GM19099 (cell line): Measurements from ENCODE around the gene TSPAN18.

ENCODE experiments used
- POLR2A ChIP-seq: IDR thresholded peaks from 3 replicates; pipeline ENCODE4 v1.6.1; 2011; ENCODE audit warnings: low read depth; ENCODE audit not compliant: insufficient read length; ENCODE audit errors: extremely low read depth

The TSPAN18 gene

GRCh38 chr11:44816761-44817160 is 90.0 kb downstream of the TSPAN18 start:
- TF ChIP-seq POLR2A: no peak

GRCh38 chr11:44817207-44817949 is 90.6 kb downstream of the TSPAN18 start:
- TF ChIP-seq POLR2A: no peak

- no peak for TF ChIP-seq POLR2A
Measured at GRCh38 chr11:44818110-44818509, 91.3 kb downstream of the TSPAN18 start.

GRCh38 chr11:44819346-44819745 is 92.6 kb downstream of the TSPAN18 start:
- TF ChIP-seq POLR2A: no peak

- no peak for TF ChIP-seq POLR2A
Measured at GRCh38 chr11:44822369-44822768, 95.6 kb downstream of the TSPAN18 start.

- TF ChIP-seq POLR2A: no peak
Measured at GRCh38 chr11:44823006-44823405, 96.2 kb downstream of the TSPAN18 start.

GRCh38 chr11:44823868-44824267 is 97.1 kb downstream of the TSPAN18 start:
- TF ChIP-seq POLR2A: no peak

GRCh38 chr11:44824300-44824704 is 97.5 kb downstream of the TSPAN18 start:
- TF ChIP-seq POLR2A: no peak

GRCh38 chr11:44825058-44825785 is 98.5 kb downstream of the TSPAN18 start:
- TF ChIP-seq POLR2A: no peak

- no peak for TF ChIP-seq POLR2A
Measured at GRCh38 chr11:44826922-44827643, 100.3 kb downstream of the TSPAN18 start.

- no peak for TF ChIP-seq POLR2A
Measured at GRCh38 chr11:44828296-44828695, 101.5 kb downstream of the TSPAN18 start.

GRCh38 chr11:44829838-44830237 is 103.1 kb downstream of the TSPAN18 start:
- TF ChIP-seq POLR2A: no peak

- no peak for TF ChIP-seq POLR2A
Measured at GRCh38 chr11:44831605-44832394, 105.0 kb downstream of the TSPAN18 start.

GRCh38 chr11:44832452-44832851 is 105.7 kb downstream of the TSPAN18 start:
- no peak for TF ChIP-seq POLR2A

GRCh38 chr11:44833221-44833876 is 106.6 kb downstream of the TSPAN18 start:
- TF ChIP-seq POLR2A: no peak

GRCh38 chr11:44833877-44834452 is 107.2 kb downstream of the TSPAN18 start:
- no peak for TF ChIP-seq POLR2A
